Activated naive CD4-positive, alpha-beta T cell treated with anti-CD3 and anti-CD28 coated beads for 36 hours (primary cell): Measurements from ENCODE around the gene DIP2C. TPM values are rescaled to one million over a fixed set of nuclear protein-coding genes. Genes with fewer than 3 reads are reported as not detected.
"Not testable (repeated sequence)": the region's sequence is repeated elsewhere in the genome, so short reads cannot be mapped to it uniquely, and the experiment has no call there.

Experiments used
- CTCF ChIA-PET: fragments of 350-600 bp; sonication (Branson Sonifier 250); formaldehyde crosslinking; loops from one replicate; lab custom pipeline; 2021; ENCODE audit warnings: antibody characterized with exemption; lab: Charles Lee
- DNase-seq: peaks from one replicate; pipeline ENCODE4 v3.0.0-alpha.2; 2020
- H3K27ac Mint-ChIP-seq: one replicate; pipeline ENCODE4 v1.8.0; 2021; ENCODE audit warnings: mild to moderate bottlenecking, mixed read lengths
- H3K27me3 Mint-ChIP-seq: one replicate; pipeline ENCODE4 v1.8.0; 2021; ENCODE audit warnings: low read depth, mixed read lengths
- H3K36me3 Mint-ChIP-seq: one replicate; pipeline ENCODE4 v1.8.0; 2021; ENCODE audit warnings: low read depth, mixed read lengths
- H3K4me1 Mint-ChIP-seq: one replicate; pipeline ENCODE4 v1.8.0; 2021; ENCODE audit warnings: low read depth, mixed read lengths
- H3K4me3 Mint-ChIP-seq: one replicate; pipeline ENCODE4 v1.8.0; 2021; ENCODE audit warnings: mild to moderate bottlenecking, moderate library complexity, mixed read lengths
- H3K9me3 Mint-ChIP-seq: one replicate; pipeline ENCODE4 v1.8.0; 2021; ENCODE audit warnings: mixed read lengths
- intact Hi-C: fragments of 100-400 bp; cut with micrococcal nuclease; formaldehyde crosslinking; loops from one replicate; pipeline ENCODE4 v1.15.1; 2023
- total RNA-seq, 2 experiments: library from RNA; stranded (reverse); gene quantifications; one replicate each; pipeline ENCODE4 v1.2.3, GENCODE V29; 2021

Gene DIP2C
- total RNA-seq, 2 experiments from 2014 or later: 0.67 to 0.91 TPM

- peaks cover 5% of the 10 kb centered on the region for H3K27me3 Mint-ChIP-seq
Measured at GRCh38 chr10:659688-660141, 29.8 kb downstream of the DIP2C start.

GRCh38 chr10:657816-658350 is 31.6 kb downstream of the DIP2C start:
- intact Hi-C loops, H3K4me3 Mint-ChIP-seq, H3K9me3 Mint-ChIP-seq, H3K27me3 Mint-ChIP-seq, H3K36me3 Mint-ChIP-seq, CTCF ChIA-PET, H3K27ac Mint-ChIP-seq, H3K4me1 Mint-ChIP-seq, DNase-seq: not testable (repeated sequence)

More at GRCh38 chr10:659688-660141, 29.8 kb downstream of the DIP2C start:
- no peak overlapping the region for H3K27ac Mint-ChIP-seq
- no peak for DNase-seq
- intact Hi-C loops: no loop called here
- CTCF ChIA-PET: no interaction called here
- no peaks in the 10 kb centered on the region for H3K36me3 Mint-ChIP-seq
- H3K9me3 Mint-ChIP-seq: no peaks in the 10 kb centered on the region
- peaks cover 7% of the 10 kb centered on the region for H3K4me1 Mint-ChIP-seq
- H3K4me3 Mint-ChIP-seq: no peak overlapping the region

- H3K27me3 Mint-ChIP-seq: no peaks in the 10 kb centered on the region
- no peak for DNase-seq
- no peaks in the 10 kb centered on the region for H3K9me3 Mint-ChIP-seq
- peaks cover 7% of the 10 kb centered on the region for H3K4me1 Mint-ChIP-seq
- no peak overlapping the region for H3K27ac Mint-ChIP-seq
- H3K36me3 Mint-ChIP-seq: no peaks in the 10 kb centered on the region
- no peak overlapping the region for H3K4me3 Mint-ChIP-seq
- intact Hi-C loops: no loop called here
- CTCF ChIA-PET: no interaction called here
Measured at GRCh38 chr10:656883-657282, 32.6 kb downstream of the DIP2C start.

GRCh38 chr10:655184-655583 is 34.3 kb downstream of the DIP2C start:
- intact Hi-C loops: no loop called here
- DNase-seq: no peak
- H3K36me3 Mint-ChIP-seq: no peaks in the 10 kb centered on the region
- no peaks in the 10 kb centered on the region for H3K27me3 Mint-ChIP-seq
- CTCF ChIA-PET: no interaction called here
- H3K4me1 Mint-ChIP-seq: peaks cover 7% of the 10 kb centered on the region
- no peak overlapping the region for H3K4me3 Mint-ChIP-seq
- no peak overlapping the region for H3K27ac Mint-ChIP-seq
- no peaks in the 10 kb centered on the region for H3K9me3 Mint-ChIP-seq

GRCh38 chr10:654647-654996 is 34.8 kb downstream of the DIP2C start:
- no peaks in the 10 kb centered on the region for H3K27me3 Mint-ChIP-seq
- no peak overlapping the region for H3K4me3 Mint-ChIP-seq
- H3K27ac Mint-ChIP-seq: no peak overlapping the region
- DNase-seq: no peak
- intact Hi-C loops: no loop called here
- H3K9me3 Mint-ChIP-seq: no peaks in the 10 kb centered on the region
- CTCF ChIA-PET: no interaction called here
- H3K4me1 Mint-ChIP-seq: peaks cover 5% of the 10 kb centered on the region
- H3K36me3 Mint-ChIP-seq: no peaks in the 10 kb centered on the region

GRCh38 chr10:653991-654646 is 35.3 kb downstream of the DIP2C start:
- H3K27me3 Mint-ChIP-seq: no peaks in the 10 kb centered on the region
- intact Hi-C loops: no loop called here
- H3K27ac Mint-ChIP-seq: no peak overlapping the region
- CTCF ChIA-PET: no interaction called here
- no peak overlapping the region for H3K4me3 Mint-ChIP-seq
- no peak for DNase-seq
- H3K36me3 Mint-ChIP-seq: no peaks in the 10 kb centered on the region
- H3K4me1 Mint-ChIP-seq: peaks cover 2% of the 10 kb centered on the region
- H3K9me3 Mint-ChIP-seq: no peaks in the 10 kb centered on the region

- DNase-seq, H3K27ac Mint-ChIP-seq, H3K9me3 Mint-ChIP-seq, H3K27me3 Mint-ChIP-seq, H3K36me3 Mint-ChIP-seq, H3K4me3 Mint-ChIP-seq, intact Hi-C loops, CTCF ChIA-PET, H3K4me1 Mint-ChIP-seq: not testable (repeated sequence)
Measured at GRCh38 chr10:652832-653459, 36.5 kb downstream of the DIP2C start.

GRCh38 chr10:652233-652632 is 37.2 kb downstream of the DIP2C start:
- no peaks in the 10 kb centered on the region for H3K4me1 Mint-ChIP-seq
- no peaks in the 10 kb centered on the region for H3K27me3 Mint-ChIP-seq
- H3K36me3 Mint-ChIP-seq: no peaks in the 10 kb centered on the region
- H3K9me3 Mint-ChIP-seq: no peaks in the 10 kb centered on the region
- CTCF ChIA-PET: no interaction called here
- intact Hi-C loops: no loop called here
- H3K4me3 Mint-ChIP-seq: no peak overlapping the region
- no peak overlapping the region for H3K27ac Mint-ChIP-seq
- DNase-seq: no peak

GRCh38 chr10:651692-652091 is 37.8 kb downstream of the DIP2C start:
- no peak overlapping the region for H3K27ac Mint-ChIP-seq
- intact Hi-C loops: no loop called here
- no peaks in the 10 kb centered on the region for H3K4me1 Mint-ChIP-seq
- H3K4me3 Mint-ChIP-seq: no peak overlapping the region
- CTCF ChIA-PET: no interaction called here
- H3K9me3 Mint-ChIP-seq: no peaks in the 10 kb centered on the region
- H3K27me3 Mint-ChIP-seq: no peaks in the 10 kb centered on the region
- H3K36me3 Mint-ChIP-seq: no peaks in the 10 kb centered on the region
- DNase-seq: no peak

GRCh38 chr10:650886-651615 is 38.4 kb downstream of the DIP2C start:
- Mint-ChIP-seq H3K4me3 (no peak overlapping the region), H3K27ac (no peak overlapping the region), H3K4me1 (no peaks in the 10 kb centered on the region), H3K27me3 (no peaks in the 10 kb centered on the region), H3K9me3 (no peaks in the 10 kb centered on the region), H3K36me3 (no peaks in the 10 kb centered on the region)
- CTCF ChIA-PET: no interaction called here
- DNase-seq: no peak
- intact Hi-C loops: no loop called here

- no peak for DNase-seq
Measured at GRCh38 chr10:650441-650851, 39.0 kb downstream of the DIP2C start.

GRCh38 chr10:649798-650440 is 39.5 kb downstream of the DIP2C start:
- intact Hi-C loops: no loop called here
- CTCF ChIA-PET: no interaction called here
- no peak for DNase-seq
- no peaks in the 10 kb centered on the region for H3K27me3 Mint-ChIP-seq
- no peak overlapping the region for H3K27ac Mint-ChIP-seq
- H3K4me3 Mint-ChIP-seq: no peak overlapping the region
- H3K9me3 Mint-ChIP-seq: no peaks in the 10 kb centered on the region
- H3K4me1 Mint-ChIP-seq: no peaks in the 10 kb centered on the region
- H3K36me3 Mint-ChIP-seq: no peaks in the 10 kb centered on the region

More at GRCh38 chr10:650441-650851, 39.0 kb downstream of the DIP2C start:
- Mint-ChIP-seq H3K9me3 (no peaks in the 10 kb centered on the region), H3K4me1 (no peaks in the 10 kb centered on the region), H3K27ac (no peak overlapping the region), H3K36me3 (no peaks in the 10 kb centered on the region), H3K4me3 (no peak overlapping the region), H3K27me3 (no peaks in the 10 kb centered on the region)
- CTCF ChIA-PET: no interaction called here
- intact Hi-C loops: no loop called here
